ENCODE measurements around the gene MYO7B.
"Not testable (repeated sequence)": the region's sequence is repeated elsewhere in the genome, so short reads cannot be mapped to it uniquely, and the experiment has no call there.

MYO7B gene

DNA sequence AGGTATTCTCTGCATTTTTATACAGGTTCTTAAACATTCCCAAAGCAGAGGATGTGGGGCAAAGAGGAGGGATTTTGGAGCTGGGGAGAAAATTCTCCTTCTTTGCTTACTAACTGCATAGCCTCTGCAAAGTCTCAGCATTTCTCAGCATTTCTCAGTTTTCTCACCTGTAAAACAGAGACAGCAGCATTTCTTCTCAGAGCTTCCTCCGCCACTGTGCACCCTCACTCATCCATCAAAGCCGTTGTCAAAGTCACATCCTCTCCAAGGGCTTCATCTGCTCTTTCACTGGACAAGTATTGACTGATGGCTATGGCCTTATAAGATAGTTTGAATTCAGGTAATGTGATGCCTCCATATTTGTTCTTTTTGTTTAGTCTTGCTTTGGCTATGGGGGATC, 17.4 kb downstream of the MYO7B start:
- DNase-seq (ENCODE audit: low spot score), result no peak

DNA sequence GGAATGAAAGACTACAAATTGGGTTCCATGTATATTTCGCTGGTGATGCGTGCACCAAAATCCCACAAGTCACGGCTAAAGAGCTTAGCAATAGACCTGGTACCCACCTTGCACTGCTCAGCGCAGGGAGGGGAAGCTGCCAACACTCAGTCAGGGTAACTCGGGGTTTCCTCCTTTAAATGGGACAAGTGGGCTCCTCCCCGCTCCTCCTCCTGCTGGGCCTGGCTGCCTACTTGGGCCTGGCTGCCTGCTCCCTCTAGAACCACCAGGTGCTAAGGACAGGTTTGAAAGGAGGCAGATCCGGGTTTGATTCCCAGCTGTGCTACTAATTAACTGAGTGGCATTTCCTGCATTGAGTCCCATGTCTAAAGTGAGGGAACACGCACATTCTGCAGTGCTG, 23.4 kb downstream of the MYO7B start:
- no peak for DNase-seq (ENCODE audit: low spot score)

GRCh38 chr2:127559454-127559853, 24.0 kb downstream of the MYO7B start:
- no peak for DNase-seq (ENCODE audit: low spot score)

- no peak for DNase-seq (ENCODE audit: low spot score)
Observed at GRCh38 chr2:127560201-127560930, 24.9 kb downstream of the MYO7B start.

DNA sequence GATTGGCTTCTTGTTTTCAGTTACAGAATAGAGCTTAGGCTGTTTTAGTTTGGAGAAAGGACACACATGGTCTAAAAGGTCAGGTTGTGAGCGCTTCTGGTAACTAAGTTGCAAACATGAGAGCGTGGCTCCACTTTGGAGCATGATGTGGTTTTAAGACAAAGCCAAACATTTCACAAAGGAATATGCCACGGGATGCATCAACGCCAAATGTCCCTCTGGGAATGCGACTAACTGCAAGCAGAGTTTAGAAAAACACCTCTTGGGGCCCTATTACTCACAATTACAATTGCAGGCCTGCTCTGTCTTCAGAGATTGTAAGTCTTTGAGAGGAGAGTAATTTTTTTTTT, 25.4 kb downstream of the MYO7B start:
- no peak for DNase-seq (ENCODE audit: low spot score)

- no peak for DNase-seq (ENCODE audit: low spot score)
Observed at GRCh38 chr2:127561371-127561770, 25.9 kb downstream of the MYO7B start.

DNA sequence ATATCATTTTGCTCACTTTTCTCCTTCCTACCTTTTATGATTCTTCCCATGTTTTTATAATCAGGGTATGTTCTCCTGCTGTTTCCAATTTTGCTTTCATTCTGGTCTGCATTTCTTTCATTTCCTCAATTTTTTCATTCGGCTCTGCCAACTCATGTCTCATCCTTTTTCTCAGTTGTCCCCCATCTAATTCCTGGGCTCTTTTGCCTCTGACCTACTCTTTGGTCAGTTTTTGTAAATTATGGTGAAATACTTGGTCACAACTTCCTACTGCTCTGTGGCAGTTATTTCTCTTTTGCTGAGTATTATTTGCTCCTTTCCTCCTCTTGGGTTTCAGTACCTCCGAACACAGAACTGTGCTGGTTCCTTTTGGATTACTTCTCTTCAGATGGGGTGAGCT, 27.5 kb downstream of the MYO7B start:
- DNase-seq (ENCODE audit: low spot score), result no peak

GRCh38 chr2:127563458-127564428, 28.3 kb downstream of the MYO7B start:
- DNase-seq (ENCODE audit: low spot score), result no peak

DNA sequence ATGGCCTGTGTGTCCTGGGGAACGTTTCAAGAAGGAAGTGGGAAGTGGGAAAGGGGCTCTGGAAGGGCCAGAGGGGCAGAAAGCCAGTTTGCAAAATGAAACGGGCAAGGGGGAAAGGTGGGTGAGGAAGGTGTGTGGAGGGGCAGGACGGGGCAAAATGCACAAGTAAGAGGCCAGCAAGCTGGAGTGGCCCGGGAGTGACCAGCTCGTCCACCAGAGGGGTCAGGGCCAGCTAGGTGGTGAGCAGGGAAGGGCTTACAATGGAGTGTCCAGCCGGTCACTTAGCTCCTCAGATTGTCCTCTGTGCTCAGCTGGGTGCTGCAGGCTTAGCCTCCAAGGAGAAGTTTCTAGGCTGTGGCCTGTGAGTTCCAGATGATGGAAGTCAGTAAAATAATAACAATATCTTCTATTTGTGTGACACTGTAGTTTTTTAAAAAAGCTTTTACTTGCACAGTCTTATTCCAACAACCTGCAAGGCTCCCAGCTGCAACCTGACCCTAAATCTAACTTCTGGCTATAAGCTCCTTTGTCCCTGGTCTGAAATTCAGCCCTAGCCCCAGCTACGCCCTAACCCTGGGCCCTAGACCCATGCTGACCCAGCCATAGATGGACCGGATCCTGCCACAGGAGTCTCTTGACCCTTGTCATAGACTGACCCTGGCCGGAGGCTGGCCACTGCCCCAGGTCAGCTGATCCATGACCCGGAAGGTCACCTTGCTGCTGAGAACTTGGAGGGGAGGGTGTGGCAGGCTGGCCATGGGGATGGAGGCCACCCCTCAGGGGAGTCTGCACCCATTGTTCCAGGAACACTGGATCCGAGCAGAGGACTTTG, 29.2 kb downstream of the MYO7B start:
- DNase-seq (ENCODE audit: low spot score), result no peak

- DNase-seq (ENCODE audit: low spot score), result no peak
Observed at GRCh38 chr2:127565261-127566138, 30.0 kb downstream of the MYO7B start.

DNA sequence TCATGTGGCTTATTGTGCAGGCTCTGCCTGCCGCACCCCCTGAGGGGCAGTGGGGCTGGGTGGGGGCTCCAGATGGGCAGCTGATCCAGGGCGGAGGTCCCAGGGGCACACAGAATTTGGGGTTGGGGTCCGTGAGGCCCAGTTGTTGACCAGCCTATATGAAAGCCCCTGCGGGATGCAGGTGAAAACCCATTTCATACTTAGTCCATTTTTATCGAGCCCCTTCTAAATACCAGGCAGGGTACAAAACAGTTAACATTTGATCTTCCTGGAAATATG, 30.6 kb downstream of the MYO7B start:
- no peak for DNase-seq (ENCODE audit: low spot score)

GRCh38 chr2:127566576-127566975, 31.1 kb downstream of the MYO7B start:
- no peak for DNase-seq (ENCODE audit: low spot score)

- no peak for DNase-seq (ENCODE audit: low spot score)
Observed at GRCh38 chr2:127567351-127567854, 31.9 kb downstream of the MYO7B start.

DNA sequence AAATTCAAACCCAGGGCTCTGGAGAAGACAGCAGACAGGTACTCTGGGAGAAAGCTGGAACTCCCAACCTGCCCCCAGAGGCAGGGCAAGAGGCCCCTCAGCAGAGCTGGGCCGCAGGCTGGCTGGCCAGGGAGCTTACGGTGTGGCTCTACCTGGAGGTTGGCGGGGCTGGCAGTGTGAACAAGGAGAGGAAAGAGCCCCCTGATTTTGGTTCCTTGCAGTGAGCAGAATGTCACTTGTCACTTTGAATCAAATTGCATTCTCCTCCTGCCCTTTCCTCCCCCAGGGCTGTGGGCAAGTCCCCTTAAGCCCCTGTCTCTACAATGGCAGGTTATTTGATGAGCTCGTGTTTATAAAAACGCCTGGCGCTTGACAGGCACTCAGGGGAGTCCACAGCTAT, 32.6 kb downstream of the MYO7B start:
- no peak for DNase-seq (ENCODE audit: low spot score)

DNA sequence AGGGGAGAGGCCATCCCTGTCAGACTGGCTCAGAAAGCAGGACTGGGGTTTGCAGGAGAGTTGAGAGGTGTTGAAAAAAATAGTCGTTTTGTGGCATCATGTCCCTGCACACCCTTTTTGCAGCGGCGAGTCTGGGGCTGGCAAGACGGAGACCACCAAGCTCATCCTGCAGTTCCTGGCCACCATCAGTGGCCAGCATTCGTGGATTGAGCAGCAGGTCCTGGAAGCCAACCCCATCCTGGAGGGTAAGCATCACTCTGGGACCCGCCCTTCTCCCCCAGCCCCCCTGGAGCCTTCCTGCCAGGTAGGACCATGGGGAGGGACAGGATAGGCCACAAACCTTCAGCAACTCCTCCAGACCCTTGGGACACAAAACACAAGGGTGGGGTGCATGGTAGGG, 34.2 kb downstream of the MYO7B start:
- DNase-seq (ENCODE audit: low spot score), result no peak

DNA sequence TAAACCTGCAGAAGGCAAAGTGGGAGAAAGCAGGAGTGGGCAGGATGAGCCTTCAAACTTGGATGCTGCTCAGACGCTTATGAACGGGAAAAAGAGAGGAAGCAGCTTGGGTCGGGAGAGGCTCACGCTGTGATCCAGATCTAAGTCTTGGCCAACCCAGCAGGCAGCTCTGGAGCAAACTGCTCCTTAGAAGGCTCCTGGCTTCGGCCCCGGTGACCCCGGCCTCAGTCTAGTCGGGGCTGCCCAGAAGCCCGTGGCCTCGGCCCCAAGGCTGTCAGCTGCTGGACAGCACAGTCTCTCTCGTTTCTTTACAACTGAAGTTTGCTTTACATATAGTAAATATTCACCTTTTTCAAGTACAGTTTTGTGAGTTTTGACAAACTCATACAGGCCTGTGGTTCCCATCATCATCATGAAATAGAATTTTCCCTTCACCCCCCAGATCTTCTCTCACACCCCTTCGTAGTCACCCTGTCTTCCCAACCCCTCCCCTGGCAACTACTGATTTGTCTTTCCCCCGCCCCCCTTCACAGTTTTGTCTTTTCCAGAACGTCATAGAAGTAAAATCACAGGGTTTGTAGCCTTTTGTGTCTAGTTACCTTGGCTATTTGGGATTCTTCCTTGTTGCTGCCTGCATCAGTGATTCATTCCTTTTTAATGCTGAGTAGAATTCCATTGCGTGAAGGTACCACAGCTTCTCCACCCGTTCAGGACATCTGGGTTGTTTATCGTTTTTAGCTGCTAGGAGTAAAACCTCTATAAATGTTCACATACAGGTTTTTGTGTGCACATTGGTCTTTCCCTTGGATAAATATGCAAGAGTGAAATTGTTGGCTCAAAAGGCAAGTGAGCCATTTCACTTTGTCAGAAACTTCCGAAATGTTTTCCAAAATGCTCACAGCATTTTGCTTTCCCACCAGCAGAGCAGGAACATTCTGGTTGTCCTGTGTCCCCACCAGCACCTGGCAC, 35.1 kb downstream of the MYO7B start:
- DNase-seq (ENCODE audit: low spot score), result no peak

- not testable (repeated sequence) for DNase-seq (ENCODE audit: low spot score)
Observed at GRCh38 chr2:127572352-127572751, 36.9 kb downstream of the MYO7B start.

DNA sequence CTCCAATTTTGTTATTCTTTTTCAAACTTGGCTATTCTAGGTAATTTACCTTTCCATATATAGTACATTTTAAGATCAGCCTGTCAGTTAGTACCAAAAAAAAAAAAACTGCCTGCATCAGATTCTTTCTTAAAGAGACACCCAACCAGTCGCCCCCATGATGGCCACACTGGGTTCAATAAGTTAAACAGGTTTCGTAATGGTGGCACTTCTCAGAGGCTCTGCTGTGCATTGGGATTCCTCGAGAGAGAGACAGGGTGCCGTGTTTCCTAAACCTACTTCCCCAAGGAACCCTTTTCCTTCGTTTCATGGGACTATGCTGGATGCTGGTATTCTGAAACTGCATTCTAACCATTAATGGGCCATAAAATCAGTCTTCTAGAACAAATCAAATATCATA, 37.4 kb downstream of the MYO7B start:
- no peak for DNase-seq (ENCODE audit: low spot score)

GRCh38 chr2:127573298-127573697, 37.8 kb downstream of the MYO7B start:
- DNase-seq (ENCODE audit: low spot score), result no peak

DNA sequence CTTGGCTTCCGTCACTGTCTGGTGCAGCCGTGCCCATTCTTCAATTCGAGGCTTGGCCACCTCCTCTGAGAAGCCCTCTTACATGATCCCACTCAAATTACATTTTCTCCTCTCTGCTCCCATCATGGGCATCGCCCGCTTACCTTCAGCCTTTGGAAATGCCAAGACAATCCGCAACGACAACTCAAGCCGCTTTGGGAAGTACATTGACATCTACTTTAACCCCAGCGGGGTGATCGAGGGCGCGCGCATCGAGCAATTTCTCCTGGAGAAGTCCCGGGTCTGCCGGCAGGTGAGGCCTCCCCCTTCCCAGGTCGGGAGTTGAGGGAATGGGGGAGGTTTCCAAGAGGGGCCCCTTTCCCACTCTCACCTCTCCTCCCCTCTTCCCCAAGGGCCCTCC, 38.3 kb downstream of the MYO7B start:
- DNase-seq (ENCODE audit: low spot score), result no peak

Data from D341Med (cell line).